CD4-positive, alpha-beta T cell treated with Interferon alpha-2 for 1 hour (primary cell): ENCODE data around the gene FOXQ1.
"Not testable (repeated sequence)": the region's sequence is repeated elsewhere in the genome, so short reads cannot be mapped to it uniquely, and the experiment has no call there.

Experiments
- DNase-seq, 2 donors: peaks; one replicate each; pipeline ENCODE4 v3.0.0-alpha.2; 2020 to 2022

FOXQ1 gene

DNA sequence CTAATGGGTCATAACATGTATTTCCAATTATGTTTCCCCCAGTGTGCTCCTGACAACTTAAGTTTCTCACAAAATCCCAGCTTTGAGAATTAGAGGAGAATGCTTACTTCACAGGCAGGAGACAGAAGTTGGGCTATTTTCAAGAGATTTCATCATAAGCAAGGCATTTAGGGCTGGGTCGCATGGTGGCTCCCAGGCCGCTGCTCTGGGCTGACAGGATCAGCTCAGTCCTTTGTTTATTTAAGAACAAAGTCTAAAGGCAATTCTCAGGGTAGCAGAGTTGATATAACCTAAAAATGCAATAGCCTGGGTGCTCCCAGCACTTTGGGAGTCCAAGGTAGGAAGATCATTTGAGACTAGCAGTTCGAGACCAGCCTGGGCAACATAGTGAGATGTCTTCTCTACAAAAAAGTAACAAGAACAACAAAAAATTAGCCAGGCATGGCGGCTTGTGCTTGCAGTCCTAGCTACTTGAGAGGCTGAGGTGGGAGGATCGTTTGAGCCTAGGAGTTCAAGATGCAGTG is 10.9 kb downstream of the FOXQ1 start:
- DNase-seq, result no peak

DNA sequence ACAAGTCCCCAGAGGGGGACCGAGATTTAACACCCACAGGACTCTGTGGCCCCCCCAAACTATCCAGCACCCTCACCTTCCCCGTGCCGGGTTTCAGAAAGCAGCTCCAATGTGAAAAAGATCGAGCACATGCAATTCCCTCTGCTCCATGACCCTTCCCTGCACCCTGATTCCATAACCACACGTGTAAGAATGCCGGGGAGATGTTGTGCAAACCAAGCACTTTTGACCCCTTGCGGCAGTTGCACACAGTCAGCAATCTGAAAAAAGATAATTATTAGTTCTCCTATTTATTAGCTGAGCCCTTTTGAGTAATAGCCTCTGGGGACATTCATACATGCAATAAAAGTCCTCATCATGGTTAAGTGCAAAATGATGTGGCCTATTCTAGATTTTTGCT is 13.0 kb downstream of the FOXQ1 start:
- DNase-seq, result no peak

DNA sequence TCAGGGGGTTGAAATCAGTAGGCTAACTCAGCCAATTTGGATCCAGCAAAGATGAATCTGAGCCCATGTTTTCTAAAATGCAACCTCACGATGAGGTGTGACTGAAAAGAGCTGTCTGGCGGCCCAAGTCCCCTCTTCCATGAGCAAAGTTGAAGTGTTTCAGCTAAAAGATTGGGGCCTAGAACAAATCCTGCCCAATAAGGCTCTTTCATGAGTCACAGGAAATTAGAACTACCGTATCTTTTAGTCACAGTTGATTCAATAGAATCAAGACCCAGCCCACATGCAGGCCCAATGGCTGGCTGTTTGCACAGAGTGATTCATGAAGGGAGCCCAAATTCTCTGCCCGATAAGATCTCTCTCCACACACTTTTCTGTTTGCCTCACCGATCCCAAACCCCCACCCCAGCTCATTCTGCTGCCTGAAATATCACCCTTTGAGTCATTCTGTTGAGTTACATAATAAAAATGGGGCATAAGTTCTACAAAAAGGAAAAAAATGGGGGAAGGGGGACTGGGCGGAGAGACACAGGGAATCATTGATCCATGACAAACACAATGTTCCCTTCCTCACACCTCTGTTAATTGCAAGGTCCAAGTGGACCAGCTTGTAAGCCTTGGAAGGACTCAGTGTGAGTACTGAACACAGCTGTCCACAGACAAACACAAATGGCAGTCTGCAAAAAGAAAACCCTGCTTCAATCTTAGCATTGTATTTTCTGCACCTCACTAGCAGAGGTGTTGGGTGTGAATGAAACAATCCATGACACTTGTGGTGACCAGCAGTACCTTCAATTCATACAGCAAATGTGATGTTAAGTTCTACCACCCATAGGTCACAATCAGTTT is 13.8 kb downstream of the FOXQ1 start:
- no peak for DNase-seq

DNA sequence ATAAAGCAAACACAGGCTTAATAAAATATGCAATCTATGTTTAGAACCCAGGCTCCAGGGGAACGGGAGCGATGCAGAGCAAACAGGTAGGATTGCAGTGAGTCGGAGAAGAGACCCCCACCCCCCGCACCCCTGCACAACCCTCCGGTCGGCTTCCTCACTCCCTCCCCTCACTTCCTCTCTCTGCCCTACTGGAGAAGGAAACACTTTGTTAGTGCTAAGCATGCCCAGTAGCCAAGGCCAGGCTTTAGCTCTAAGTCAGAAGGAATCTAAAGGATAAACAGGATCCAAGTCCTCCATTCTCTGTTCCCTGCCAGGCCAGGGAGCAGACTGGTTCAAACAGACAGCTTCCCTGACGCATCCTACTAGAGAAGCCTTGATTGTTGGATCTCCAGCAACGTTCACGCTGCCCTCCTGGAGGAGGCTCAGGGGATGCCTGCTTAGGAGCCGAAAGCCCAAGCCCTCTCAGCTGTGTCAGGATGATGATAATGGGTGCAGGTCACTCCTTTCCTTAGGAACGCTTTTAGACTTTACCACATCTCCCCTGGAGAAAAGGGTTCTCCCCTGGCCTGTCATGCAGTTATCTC is 14.7 kb downstream of the FOXQ1 start:
- no peak for DNase-seq

DNA sequence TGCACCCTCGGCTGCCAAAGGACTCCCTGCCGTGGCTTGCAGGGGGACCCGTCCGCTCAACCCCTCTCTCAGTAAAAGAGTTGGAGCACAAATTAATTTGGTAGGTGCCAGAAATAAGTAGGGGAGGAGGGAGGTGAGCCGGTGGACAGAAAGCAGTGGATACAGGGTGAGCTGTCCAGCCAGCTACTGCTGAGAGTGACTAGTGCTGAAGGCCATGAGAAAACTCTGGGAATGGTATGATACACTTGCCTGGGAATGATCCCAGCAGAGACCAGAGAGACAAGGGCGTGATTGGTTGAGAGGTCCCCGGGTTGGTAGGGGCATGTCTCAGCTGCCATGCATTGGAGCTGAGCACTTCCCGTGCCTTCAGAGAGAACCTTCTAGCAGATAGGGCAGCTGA is 15.7 kb downstream of the FOXQ1 start:
- DNase-seq, result no peak

DNA sequence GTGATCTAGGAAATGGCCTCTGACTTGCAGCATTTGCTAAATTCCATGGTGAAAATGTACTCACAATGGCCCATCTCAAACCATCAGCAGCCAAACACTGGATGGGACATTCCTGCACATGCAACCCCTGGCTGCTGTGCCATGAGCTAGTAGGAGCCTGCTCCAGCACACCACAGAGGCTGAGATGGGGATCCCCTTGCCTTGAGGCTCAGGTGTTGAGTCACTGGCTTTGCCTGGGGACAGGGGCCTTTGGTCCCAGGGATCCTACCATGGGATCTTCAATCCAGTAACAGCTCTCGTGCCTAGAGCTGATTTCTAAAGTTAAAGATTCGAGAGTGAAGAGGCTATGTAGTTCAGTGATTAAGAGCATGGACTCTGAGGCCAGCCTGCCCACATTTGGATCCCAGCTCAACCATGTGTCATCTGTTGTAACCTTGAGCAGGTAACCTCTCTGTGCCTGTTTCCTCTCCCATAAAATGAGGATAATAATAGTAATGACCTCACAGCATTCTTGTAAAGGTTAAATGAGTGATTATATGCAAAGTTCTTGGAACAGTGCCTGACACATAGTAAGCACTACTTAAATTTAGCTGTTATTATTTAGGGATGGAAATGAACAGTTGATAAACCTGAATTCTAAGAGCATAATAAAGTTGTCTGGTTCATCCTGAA is 16.4 kb downstream of the FOXQ1 start:
- DNase-seq, result no peak

DNA sequence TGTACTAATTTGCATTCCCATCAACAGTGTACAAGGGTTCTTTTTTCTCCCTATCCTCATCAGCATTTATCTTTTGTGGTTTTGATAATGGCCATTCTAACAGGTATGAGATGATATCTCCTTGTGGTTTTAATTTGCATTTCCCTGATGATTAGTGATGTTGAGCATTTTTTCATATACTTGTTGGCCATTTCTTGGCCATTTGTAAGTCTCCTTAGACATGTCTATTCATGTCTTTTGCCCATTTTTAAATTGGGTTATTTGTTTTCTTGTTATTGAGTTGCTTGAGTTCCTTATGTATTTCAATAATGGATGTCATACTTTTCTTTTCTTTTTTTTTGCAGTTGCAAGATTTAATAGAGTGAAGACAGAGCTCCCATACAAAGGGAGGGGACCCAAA is 17.8 kb downstream of the FOXQ1 start:
- no peak for DNase-seq

DNA sequence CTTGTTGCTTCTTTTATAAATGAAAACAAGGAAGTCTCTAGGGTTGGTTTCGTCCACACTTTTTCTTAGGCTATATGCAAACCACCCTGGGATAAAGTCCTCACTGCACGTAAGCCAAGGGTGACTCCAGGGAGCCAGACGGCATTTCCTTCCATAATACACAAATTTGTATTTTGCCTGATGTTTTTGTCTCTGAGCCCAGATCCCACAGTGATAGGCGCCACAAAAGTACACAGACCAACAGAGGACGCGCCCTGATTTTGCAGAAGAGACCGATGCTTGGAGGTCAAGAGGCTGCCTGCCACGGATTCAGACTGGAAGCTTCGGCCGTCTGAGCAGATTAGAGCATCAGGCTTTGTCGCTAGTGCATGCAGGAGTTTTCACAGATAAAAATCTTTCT is 22.8 kb downstream of the FOXQ1 start:
- no peak for DNase-seq

DNA sequence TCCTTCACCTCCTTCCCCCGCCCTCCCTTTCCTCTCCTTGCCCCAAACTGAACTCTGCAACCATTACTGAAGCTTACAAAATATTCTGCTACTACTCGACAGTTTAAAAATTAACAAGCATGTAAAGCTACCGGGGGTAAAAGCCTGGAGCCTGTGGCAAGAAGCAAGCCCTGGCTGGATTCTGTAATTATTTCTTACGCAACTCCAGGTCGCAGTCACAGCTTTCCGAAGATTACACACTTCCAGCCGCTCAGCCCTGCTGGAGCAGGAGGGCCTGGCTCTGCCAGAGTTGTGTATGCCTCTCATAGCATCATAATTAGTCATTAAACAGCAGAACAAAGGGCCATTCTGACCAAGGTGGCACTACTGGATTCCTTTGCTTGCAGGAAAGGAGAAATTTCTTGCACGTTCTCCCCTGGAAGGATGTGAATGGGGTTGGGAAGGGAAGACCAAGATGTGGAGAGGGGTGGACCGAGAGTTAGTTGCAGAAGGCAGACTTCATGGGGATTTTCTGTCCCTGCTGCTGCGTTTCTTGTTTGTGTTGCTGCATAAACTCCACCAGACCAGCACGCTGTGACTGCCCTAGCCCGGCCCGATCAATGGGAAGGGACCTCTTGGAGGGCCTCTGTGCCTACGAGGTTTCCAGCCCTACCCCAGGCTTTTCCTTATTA is 23.6 kb downstream of the FOXQ1 start:
- no peak for DNase-seq

DNA sequence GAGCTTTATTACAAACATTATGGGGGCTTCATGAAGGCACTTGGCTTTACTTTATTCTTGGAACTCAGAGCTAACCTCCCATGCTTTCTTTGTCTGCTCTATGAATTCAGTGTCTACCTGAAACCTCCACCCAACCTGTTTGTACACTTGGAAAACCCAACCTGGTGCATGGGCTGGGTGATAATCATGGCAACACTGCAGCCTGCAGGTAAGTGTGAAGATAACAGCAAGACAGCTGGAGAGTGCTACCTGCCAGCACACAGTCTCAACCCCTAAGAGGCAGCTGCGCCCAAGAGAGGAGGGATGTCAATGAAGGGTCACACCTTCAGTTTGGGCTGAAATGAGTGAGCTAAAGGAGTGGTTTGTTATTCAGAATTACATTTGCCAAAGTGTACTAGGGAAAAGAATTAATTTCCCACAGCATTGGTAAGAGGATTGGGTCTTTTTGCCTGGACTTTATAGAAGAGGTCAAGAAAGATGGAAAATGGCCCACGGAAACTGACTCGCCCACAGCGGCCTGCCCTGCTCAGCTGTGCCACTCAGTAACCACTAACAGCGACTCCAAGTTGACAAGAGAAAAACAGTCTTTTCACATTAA is 24.4 kb downstream of the FOXQ1 start:
- DNase-seq, result no peak

DNA sequence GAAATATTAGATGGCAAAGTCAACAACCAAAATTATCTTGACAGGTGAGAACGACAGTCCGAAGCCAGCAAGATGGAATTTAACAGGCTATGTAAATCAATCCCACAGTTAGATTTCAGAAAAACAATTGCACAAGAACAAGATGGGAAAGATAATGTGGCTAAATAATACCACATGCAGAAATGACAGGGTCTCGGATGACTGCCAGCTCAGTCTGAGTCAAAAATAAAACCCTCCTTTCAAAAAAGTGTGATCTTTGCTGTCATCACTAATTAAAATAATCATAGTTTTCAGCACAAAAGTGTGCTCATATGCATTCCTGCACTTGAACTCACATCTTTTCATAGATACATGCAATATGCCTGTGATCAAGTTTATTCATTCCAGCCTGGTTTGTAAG is 25.9 kb downstream of the FOXQ1 start:
- DNase-seq, result no peak

DNA sequence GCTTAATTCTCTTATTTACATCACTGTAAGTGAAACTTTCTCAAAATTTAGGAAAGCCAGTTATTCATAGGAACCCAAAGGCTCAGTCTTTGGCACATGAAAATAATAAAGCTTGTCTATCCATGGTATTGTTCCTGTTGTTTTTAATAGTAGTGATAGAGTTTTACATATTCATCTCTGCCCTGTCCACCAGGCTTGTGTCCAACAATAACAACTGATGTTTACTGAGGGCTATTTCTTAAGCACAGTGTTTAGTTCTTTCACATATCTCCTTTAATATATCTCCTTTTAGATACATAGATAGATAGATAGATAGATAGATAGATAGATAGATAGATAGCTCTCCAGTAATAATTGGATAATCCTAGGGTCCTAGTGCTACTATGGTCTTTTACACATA is 34.2 kb downstream of the FOXQ1 start:
- DNase-seq, result no peak

DNA sequence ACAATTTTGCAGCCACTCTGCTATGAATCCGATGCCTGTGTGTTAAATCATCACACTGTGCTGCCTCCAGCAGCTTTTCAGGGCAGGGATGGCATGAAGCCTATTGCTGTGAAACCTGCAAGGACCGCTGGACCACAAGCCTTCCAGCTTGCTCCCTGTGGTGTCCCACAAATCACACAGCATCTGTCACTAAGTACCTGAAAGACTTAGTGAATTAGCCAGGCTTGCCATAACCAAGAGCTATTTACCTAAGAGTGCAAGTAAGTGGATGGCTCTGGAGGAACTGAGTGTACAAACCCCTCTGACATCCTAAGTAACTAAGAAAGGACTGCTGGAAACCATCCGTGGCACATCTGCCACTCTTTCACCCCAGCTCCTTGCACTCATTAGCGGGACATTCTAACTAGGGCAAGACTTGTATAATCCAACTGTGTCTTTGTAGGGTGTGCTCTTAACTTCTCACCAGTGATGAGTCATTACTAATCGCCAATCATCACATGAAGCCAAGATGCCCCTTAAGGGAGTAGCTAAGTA is 34.7 kb downstream of the FOXQ1 start:
- DNase-seq, result no peak

DNA sequence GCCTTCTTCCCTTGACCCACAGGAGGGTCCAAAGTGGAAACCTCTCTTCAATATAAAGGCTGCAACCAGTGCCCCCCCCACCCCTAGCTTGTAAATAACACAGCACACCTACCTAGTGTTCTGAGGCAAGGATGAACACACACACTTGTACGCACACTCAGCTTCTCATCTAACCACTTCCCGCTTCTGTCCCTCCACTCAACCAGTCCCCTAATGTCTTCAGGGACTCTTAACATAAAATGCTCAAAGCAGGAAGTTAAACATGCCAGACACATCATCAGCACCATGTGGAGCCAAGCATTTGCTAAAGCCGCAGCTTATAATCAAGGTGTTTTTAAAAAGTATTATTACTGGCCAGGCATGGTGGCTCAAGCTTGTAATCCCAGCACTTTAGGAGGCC is 35.3 kb downstream of the FOXQ1 start:
- DNase-seq, result no peak

DNA sequence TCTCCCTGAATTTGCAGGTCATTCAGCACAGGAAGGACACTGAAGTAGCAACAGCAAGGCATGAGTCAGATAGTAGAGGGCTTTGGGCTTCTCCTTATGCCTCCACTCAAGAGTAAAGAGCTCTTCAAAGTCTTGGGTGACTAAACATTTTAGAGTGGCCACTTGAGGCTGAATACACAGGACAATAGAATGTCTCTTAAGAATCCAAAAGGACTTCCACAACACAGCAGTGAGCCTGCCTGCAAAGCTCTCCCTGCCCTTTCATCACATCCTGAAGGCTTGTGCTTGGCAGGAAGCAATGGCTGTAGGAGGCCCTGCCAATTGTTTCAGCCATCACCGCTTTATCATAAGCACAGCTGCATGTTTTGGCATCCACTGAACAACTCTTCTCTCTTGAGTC is 36.8 kb downstream of the FOXQ1 start:
- DNase-seq, result no peak

DNA sequence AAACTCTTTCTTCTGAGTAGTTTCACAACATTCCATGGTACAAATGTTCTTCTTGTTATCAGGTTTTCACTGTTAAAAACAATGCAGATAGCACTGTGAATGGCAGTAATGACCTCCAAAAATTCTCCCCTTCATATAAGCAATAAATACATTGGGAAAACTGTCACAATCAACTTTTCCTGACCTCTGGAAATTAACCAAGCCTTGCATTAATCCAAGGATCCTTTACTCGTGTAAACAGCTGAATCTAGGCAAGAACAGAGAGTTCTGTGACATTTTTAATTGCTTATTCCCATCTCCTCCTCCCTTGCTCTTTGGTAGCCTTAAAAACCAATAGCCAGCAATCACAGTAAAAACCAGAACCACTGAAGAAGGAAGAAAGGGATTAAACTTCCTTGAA is 37.8 kb downstream of the FOXQ1 start:
- no peak for DNase-seq

DNA sequence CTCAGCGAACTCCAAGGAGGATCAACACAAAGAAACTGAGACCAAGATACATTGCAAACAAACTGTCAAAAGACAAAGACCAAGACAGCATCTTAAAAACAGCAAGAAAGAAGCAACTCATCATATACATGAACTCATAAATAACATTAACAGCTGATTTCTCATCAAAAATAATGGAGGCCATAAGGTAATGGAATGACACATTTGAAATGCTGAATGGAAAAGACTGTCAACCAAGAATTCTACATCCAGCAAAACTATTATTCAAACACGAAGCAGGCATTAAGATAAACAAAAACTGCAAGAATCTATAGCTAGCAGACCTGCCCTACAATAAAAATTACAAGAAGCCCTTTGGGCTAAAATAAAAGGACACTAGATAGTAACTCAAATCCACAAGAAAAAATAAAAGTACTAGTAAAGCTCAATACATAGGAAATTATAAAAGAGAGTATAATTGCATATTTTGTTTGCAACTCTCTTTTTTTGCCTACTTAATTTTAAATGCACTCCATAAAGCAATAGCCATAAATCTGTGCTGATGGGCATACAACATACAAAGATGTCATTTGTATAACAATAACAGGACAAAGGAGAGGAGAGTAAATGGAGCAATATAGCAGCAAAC is 39.6 kb downstream of the FOXQ1 start:
- DNase-seq, result no peak

DNA sequence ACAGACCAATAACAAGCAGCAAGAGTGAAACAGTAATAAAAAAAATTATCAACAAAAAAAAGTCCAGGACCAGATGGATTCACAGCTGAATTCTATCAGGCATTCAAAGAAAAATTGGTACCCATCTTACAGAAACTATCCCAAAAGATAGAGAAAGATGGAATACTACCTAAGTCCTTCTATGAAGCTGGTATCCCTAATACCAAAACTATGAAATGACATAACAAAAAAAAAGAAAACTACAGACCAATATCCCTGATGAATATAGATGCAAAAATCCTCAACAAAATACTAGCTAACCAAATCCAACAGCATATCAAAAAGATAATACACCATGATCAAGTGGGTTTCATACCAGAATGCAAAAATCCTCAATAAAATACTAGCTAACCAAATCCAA is 43.2 kb downstream of the FOXQ1 start:
- DNase-seq, result not testable (repeated sequence)

DNA sequence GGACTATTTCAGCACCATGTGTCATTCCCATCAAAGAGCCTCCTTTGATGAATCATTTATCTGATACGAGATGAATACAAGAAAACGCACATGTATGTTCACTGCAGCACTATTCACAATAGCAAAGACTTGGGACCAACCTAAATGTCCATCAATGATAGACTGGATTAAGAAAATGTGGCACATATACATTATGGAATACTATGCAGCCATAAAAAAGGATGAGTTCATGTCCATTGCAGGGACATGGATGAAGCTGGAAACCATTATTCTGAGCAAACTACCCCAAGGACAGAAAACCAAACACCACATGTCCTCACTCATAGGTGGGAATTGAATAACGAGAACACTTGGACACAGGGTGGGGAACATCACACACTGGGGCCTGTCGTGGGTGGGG is 49.8 kb downstream of the FOXQ1 start:
- DNase-seq, result not testable (repeated sequence)

DNA sequence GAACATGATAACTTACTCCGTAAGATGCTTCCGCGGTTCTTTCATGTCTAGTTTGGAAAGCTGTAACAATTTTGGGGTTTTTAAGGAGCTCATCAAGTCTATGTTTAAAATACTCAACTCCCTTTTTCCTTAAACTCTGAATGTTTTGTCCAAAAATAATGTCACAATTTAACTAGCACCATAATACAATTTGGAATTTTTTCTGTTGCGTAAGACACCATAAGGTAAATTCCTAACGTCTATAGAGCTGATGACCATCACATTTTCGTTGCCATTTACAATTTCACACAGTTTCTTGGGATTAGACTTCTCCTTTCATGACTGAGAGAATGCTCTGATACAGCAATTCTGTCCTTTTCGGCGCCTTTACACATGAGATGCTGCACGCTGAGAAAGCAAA is 50.7 kb downstream of the FOXQ1 start:
- no peak for DNase-seq

DNA sequence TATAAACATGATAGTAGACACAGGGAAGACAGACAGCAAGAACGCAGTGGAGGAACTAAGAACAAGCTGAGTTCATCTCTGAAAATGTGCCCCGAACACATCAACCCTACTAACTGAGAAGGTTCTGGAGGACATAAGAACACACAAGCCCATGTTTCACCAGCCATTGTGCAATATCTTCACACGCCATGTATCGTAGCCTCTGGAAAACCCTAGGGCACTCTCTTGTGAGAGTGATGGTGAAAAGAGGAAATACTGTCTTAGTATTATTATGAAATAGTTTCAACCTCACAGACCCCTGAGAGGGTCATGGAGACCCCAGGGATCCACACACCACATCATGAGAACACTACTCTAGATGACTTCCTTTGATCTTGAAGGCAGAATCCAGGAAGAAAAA is 51.4 kb downstream of the FOXQ1 start:
- DNase-seq, result no peak
